ENCODE measurements around the gene TOP2B.

Gene TOP2B

GRCh38 chr3:25576831-25577454, 87.8 kb downstream of the TOP2B start:
- H3K4me3 ChIP-seq (ENCODE audit: low read length), result no peak overlapping the region
- H3K9me3 ChIP-seq (ENCODE audit: control insufficient read depth, low read depth, low read length), result no peaks in the 10 kb centered on the region
- H3K36me3 ChIP-seq (ENCODE audit: control insufficient read depth, low read depth, low read length), result no peaks in the 10 kb centered on the region
- no peak overlapping the region for H3K9ac ChIP-seq (ENCODE audit: low read length)
- H3K4me1 ChIP-seq (ENCODE audit: control insufficient read depth, low read depth, low read length), result no peaks in the 10 kb centered on the region
- H3K27ac ChIP-seq (ENCODE audit: low read length), result no peak overlapping the region
- H3K27me3 ChIP-seq (ENCODE audit: control insufficient read depth, insufficient read depth, low read length), result no peaks in the 10 kb centered on the region

GRCh38 chr3:25576146-25576545, 88.6 kb downstream of the TOP2B start:
- Histone ChIP-seq H3K4me1 (ENCODE audit: control insufficient read depth, low read depth, low read length) (no peaks in the 10 kb centered on the region), H3K27ac (ENCODE audit: low read length) (no peak overlapping the region), H3K27me3 (ENCODE audit: control insufficient read depth, insufficient read depth, low read length) (no peaks in the 10 kb centered on the region), H3K9me3 (ENCODE audit: control insufficient read depth, low read depth, low read length) (no peaks in the 10 kb centered on the region), H3K9ac (ENCODE audit: low read length) (no peak overlapping the region), H3K4me3 (ENCODE audit: low read length) (no peak overlapping the region), H3K36me3 (ENCODE audit: control insufficient read depth, low read depth, low read length) (no peaks in the 10 kb centered on the region)

GRCh38 chr3:25575001-25575400, 89.7 kb downstream of the TOP2B start:
- no peaks in the 10 kb centered on the region for H3K36me3 ChIP-seq (ENCODE audit: control insufficient read depth, low read depth, low read length)
- no peaks in the 10 kb centered on the region for H3K4me1 ChIP-seq (ENCODE audit: control insufficient read depth, low read depth, low read length)
- H3K27ac ChIP-seq (ENCODE audit: low read length), result no peak overlapping the region
- no peaks in the 10 kb centered on the region for H3K27me3 ChIP-seq (ENCODE audit: control insufficient read depth, insufficient read depth, low read length)
- H3K9ac ChIP-seq (ENCODE audit: low read length), result no peak overlapping the region
- no peak overlapping the region for H3K4me3 ChIP-seq (ENCODE audit: low read length)
- H3K9me3 ChIP-seq (ENCODE audit: control insufficient read depth, low read depth, low read length), result no peaks in the 10 kb centered on the region

GRCh38 chr3:25574172-25574765, 90.4 kb downstream of the TOP2B start:
- H3K9me3 ChIP-seq (ENCODE audit: control insufficient read depth, low read depth, low read length), result no peaks in the 10 kb centered on the region

GRCh38 chr3:25573386-25574171, 91.1 kb downstream of the TOP2B start:
- no peaks in the 10 kb centered on the region for H3K36me3 ChIP-seq (ENCODE audit: control insufficient read depth, low read depth, low read length)
- no peaks in the 10 kb centered on the region for H3K4me1 ChIP-seq (ENCODE audit: control insufficient read depth, low read depth, low read length)
- no peak overlapping the region for H3K9ac ChIP-seq (ENCODE audit: low read length)
- no peaks in the 10 kb centered on the region for H3K9me3 ChIP-seq (ENCODE audit: control insufficient read depth, low read depth, low read length)
- no peaks in the 10 kb centered on the region for H3K27me3 ChIP-seq (ENCODE audit: control insufficient read depth, insufficient read depth, low read length)
- H3K4me3 ChIP-seq (ENCODE audit: low read length), result no peak overlapping the region
- H3K27ac ChIP-seq (ENCODE audit: low read length), result no peak overlapping the region

More at GRCh38 chr3:25574172-25574765, 90.4 kb downstream of the TOP2B start:
- H3K27ac ChIP-seq (ENCODE audit: low read length), result no peak overlapping the region
- no peaks in the 10 kb centered on the region for H3K36me3 ChIP-seq (ENCODE audit: control insufficient read depth, low read depth, low read length)
- H3K27me3 ChIP-seq (ENCODE audit: control insufficient read depth, insufficient read depth, low read length), result no peaks in the 10 kb centered on the region
- no peaks in the 10 kb centered on the region for H3K4me1 ChIP-seq (ENCODE audit: control insufficient read depth, low read depth, low read length)
- H3K4me3 ChIP-seq (ENCODE audit: low read length), result no peak overlapping the region
- no peak overlapping the region for H3K9ac ChIP-seq (ENCODE audit: low read length)

- Histone ChIP-seq H3K36me3 (ENCODE audit: control insufficient read depth, low read depth, low read length) (no peaks in the 10 kb centered on the region), H3K9me3 (ENCODE audit: control insufficient read depth, low read depth, low read length) (no peaks in the 10 kb centered on the region), H3K27me3 (ENCODE audit: control insufficient read depth, insufficient read depth, low read length) (no peaks in the 10 kb centered on the region), H3K4me1 (ENCODE audit: control insufficient read depth, low read depth, low read length) (no peaks in the 10 kb centered on the region), H3K4me3 (ENCODE audit: low read length) (no peak overlapping the region), H3K27ac (ENCODE audit: low read length) (no peak overlapping the region), H3K9ac (ENCODE audit: low read length) (no peak overlapping the region)
Observed at GRCh38 chr3:25572919-25573385, 91.8 kb downstream of the TOP2B start.

GRCh38 chr3:25572336-25572735, 92.4 kb downstream of the TOP2B start:
- Histone ChIP-seq H3K4me1 (ENCODE audit: control insufficient read depth, low read depth, low read length) (no peaks in the 10 kb centered on the region), H3K27me3 (ENCODE audit: control insufficient read depth, insufficient read depth, low read length) (no peaks in the 10 kb centered on the region)

GRCh38 chr3:25571285-25571684, 93.4 kb downstream of the TOP2B start:
- Histone ChIP-seq H3K4me1 (ENCODE audit: control insufficient read depth, low read depth, low read length) (no peaks in the 10 kb centered on the region), H3K36me3 (ENCODE audit: control insufficient read depth, low read depth, low read length) (no peaks in the 10 kb centered on the region), H3K27me3 (ENCODE audit: control insufficient read depth, insufficient read depth, low read length) (no peaks in the 10 kb centered on the region), H3K4me3 (ENCODE audit: low read length) (no peak overlapping the region), H3K9ac (ENCODE audit: low read length) (no peak overlapping the region), H3K27ac (ENCODE audit: low read length) (no peak overlapping the region), H3K9me3 (ENCODE audit: control insufficient read depth, low read depth, low read length) (no peaks in the 10 kb centered on the region)

More at GRCh38 chr3:25572336-25572735, 92.4 kb downstream of the TOP2B start:
- Histone ChIP-seq H3K27ac (ENCODE audit: low read length) (no peak overlapping the region), H3K36me3 (ENCODE audit: control insufficient read depth, low read depth, low read length) (no peaks in the 10 kb centered on the region), H3K9me3 (ENCODE audit: control insufficient read depth, low read depth, low read length) (no peaks in the 10 kb centered on the region), H3K9ac (ENCODE audit: low read length) (no peak overlapping the region), H3K4me3 (ENCODE audit: low read length) (no peak overlapping the region)

- Histone ChIP-seq H3K4me3 (ENCODE audit: low read length) (no peak overlapping the region), H3K9ac (ENCODE audit: low read length) (no peak overlapping the region), H3K27ac (ENCODE audit: low read length) (no peak overlapping the region), H3K9me3 (ENCODE audit: control insufficient read depth, low read depth, low read length) (no peaks in the 10 kb centered on the region), H3K36me3 (ENCODE audit: control insufficient read depth, low read depth, low read length) (no peaks in the 10 kb centered on the region), H3K27me3 (ENCODE audit: control insufficient read depth, insufficient read depth, low read length) (no peaks in the 10 kb centered on the region), H3K4me1 (ENCODE audit: control insufficient read depth, low read depth, low read length) (no peaks in the 10 kb centered on the region)
Observed at GRCh38 chr3:25568525-25569078, 96.1 kb downstream of the TOP2B start.

GRCh38 chr3:25567806-25568524, 96.7 kb downstream of the TOP2B start:
- no peaks in the 10 kb centered on the region for H3K9me3 ChIP-seq (ENCODE audit: control insufficient read depth, low read depth, low read length)
- no peak overlapping the region for H3K9ac ChIP-seq (ENCODE audit: low read length)
- H3K27ac ChIP-seq (ENCODE audit: low read length), result no peak overlapping the region
- H3K4me3 ChIP-seq (ENCODE audit: low read length), result no peak overlapping the region
- no peaks in the 10 kb centered on the region for H3K4me1 ChIP-seq (ENCODE audit: control insufficient read depth, low read depth, low read length)
- H3K27me3 ChIP-seq (ENCODE audit: control insufficient read depth, insufficient read depth, low read length), result no peaks in the 10 kb centered on the region
- no peaks in the 10 kb centered on the region for H3K36me3 ChIP-seq (ENCODE audit: control insufficient read depth, low read depth, low read length)

- no peaks in the 10 kb centered on the region for H3K9me3 ChIP-seq (ENCODE audit: control insufficient read depth, low read depth, low read length)
- no peaks in the 10 kb centered on the region for H3K4me1 ChIP-seq (ENCODE audit: control insufficient read depth, low read depth, low read length)
- H3K36me3 ChIP-seq (ENCODE audit: control insufficient read depth, low read depth, low read length), result no peaks in the 10 kb centered on the region
- no peak overlapping the region for H3K9ac ChIP-seq (ENCODE audit: low read length)
- H3K27me3 ChIP-seq (ENCODE audit: control insufficient read depth, insufficient read depth, low read length), result no peaks in the 10 kb centered on the region
- no peak overlapping the region for H3K27ac ChIP-seq (ENCODE audit: low read length)
- no peak overlapping the region for H3K4me3 ChIP-seq (ENCODE audit: low read length)
Observed at GRCh38 chr3:25567388-25567787, 97.3 kb downstream of the TOP2B start.
